ENCODE results near the gene MAPK10.
"Not testable (repeated sequence)": the region's sequence is repeated elsewhere in the genome, so short reads cannot be mapped to it uniquely, and the experiment has no call there.

MAPK10 gene

DNA sequence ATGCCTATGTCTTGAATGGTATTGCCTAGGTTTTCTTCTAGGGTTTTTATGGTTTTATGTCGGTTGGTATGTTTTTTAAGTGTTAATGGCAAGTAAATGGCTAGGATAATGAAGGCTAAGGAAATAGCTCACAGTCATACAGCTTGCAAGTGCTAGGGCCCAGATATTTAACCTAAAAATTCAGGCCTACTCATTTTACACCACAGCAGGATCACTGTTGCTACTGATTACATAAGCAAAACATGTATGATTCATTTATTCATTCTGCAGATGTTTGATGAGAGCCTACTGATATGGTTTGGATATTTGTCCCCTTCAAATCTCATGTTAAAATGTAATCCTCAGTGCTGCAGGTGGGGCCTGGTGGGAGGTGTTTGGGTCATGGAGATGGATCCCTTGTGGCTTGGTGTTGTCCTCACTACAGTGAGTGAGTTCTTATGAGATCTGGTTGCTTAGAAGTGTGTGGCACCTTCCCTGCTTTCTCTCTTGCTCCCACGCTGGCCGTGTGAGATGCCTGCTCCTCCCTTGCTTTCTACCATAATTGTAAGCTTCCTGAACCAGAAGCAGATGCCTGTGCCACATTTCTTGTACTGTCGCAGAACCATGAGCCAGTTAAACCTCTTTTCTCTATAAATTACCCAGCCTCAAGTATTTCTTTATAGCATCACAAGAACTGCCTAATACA lies 175.5 kb downstream of the MAPK10 start:
- DNase-seq (ENCODE audit: low spot score), result no peak

- DNase-seq (ENCODE audit: low spot score), result no peak
Observed at GRCh38 chr4:86181585-86181984, 178.3 kb downstream of the MAPK10 start.

DNA sequence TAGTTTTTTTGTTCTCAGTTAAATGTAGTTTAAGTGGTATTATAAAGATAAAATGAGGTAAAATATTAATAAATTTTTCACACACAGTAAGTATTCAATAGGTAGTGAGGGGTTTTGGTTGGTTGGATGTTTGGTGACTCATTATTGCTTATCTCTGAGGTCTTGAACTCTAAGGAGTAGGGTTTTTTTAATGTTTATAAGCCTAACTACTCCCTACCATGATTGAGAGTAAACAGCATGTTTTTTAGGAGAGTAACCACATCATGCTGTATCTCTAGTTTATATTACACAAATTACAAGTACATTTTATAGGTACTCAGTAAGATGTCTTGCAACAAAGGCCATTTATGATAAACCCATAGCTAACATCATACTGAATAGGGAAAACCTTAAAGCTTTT lies 181.6 kb downstream of the MAPK10 start:
- DNase-seq (ENCODE audit: low spot score), result no peak

DNA sequence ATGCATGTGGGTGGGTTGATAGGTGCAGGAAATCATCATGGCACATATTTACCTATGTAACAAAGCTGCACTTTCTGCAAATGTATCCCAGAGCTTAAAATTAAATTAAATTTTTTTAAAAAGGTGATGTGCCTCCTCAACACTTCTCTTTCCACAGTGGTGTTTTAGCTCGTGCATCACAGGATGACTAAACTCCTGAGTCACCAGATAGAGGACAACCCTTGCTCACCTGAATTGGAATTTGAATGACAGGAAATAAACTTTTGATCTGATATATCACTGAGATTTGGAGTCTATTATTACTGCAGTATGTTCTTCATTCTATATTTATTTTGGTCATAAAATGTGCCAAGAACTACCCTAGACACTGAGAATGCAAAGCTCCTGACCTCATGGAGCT lies 185.3 kb downstream of the MAPK10 start:
- no peak for DNase-seq (ENCODE audit: low spot score)

DNA sequence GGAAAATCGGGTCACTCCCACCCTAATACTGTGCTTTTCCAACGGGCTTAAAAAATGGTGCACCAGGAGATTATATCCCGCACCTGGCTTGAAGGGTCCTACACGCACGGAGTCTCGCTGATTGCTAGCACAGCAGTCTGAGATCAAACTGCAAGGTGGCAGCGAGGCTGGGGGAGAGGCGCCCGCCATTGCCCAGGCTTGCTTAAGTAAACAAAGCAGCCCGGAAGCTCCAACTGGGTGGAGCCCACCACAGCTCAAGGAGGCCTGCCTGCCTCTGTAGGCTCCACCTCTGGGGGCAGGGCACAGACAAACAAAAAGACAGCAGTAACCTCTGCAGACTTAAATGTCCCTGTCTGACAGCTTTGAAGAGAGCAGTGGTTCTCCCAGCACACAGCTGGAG lies 191.5 kb downstream of the MAPK10 start:
- DNase-seq (ENCODE audit: low spot score), result not testable (repeated sequence)

- no peak for DNase-seq (ENCODE audit: low spot score)
Observed at GRCh38 chr4:86160426-86160825, 199.4 kb downstream of the MAPK10 start.

DNA sequence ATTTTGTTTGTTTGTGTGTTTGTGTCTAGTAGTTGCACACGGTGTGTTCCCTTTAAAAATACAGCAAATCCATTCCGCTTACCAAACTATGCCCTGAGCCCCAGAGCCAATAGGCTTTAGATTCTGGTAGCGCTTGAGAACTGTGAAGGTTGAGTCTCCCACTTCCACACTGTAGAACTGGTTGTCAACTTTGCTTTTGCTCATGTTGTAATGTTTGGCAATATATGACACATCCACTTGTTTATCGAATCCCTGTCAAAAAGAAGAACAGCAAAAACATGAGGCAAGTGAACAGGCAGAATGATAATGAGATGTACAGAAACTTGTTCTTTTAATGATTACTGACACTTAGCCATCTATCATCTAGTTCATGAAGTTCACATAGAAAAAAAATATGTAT lies 200.6 kb downstream of the MAPK10 start:
- no peak for DNase-seq (ENCODE audit: low spot score)

- DNase-seq (ENCODE audit: low spot score), result no peak
Observed at GRCh38 chr4:86156531-86156930, 203.3 kb downstream of the MAPK10 start.

- DNase-seq (ENCODE audit: low spot score), result no peak
Observed at GRCh38 chr4:86155766-86156165, 204.1 kb downstream of the MAPK10 start.

- no peak for DNase-seq (ENCODE audit: low spot score)
Observed at GRCh38 chr4:86152454-86152853, 207.4 kb downstream of the MAPK10 start.

DNA sequence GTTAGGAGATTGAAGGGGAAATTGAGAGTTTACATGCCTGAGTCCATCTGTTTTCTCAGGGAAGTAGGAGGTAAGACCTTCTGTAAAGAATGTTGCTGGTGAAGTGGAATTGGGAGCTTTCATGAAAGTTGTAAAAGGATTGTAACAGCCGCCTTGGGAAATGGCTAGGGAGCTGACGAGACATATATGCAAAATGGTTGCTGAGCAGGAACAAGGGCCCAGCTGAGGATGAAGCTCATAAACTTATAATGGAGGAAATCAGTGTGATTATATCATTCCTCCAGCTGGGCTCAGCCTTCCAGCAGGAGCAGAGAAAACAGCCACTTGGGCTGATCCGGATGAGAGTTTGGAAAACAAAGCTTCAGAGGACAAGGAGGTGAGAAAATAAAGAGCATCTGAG lies 208.7 kb downstream of the MAPK10 start:
- no peak for DNase-seq (ENCODE audit: low spot score)

GRCh38 chr4:86141161-86141560 lies 218.7 kb downstream of the MAPK10 start:
- no peak for DNase-seq (ENCODE audit: low spot score)

DNA sequence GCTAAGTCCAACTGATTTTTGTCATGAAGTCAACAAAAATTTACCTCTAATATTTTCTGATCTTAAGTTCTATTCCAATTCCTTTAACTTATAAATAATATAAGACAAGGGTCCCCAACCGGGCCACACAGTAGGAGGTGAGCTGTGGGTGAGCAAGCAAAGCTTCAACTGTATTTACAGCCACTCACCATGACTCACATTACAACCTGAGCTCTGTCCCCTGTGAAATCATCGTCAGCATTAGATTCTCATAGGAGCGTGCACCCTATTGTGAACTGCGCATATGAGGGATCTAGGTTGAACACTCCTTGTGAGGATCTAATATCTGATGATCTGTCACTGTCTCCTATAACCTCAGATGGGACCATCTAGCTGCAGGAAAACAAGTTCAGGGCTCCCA lies 227.4 kb downstream of the MAPK10 start:
- no peak for DNase-seq (ENCODE audit: low spot score)

DNA sequence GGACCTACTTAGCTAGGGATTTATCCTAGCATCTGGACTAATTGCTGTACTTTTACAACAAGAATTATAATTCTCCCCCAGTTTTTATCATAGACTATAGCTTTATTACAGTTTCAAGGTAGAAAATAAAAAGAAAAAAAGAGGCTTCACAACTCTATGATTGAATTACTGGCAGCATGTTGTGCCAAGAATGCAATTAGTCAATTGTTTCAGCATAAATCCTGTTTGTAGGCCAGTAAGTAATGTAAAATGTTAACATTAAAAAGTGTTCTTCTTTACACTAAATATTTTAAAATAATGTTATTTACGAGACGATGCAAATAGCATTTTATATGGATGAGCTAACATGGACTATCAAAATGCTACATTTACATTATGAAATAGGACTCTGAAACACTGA lies 228.4 kb downstream of the MAPK10 start:
- DNase-seq (ENCODE audit: low spot score), result no peak

- DNase-seq (ENCODE audit: low spot score), result no peak
Observed at GRCh38 chr4:86130160-86130933, 229.5 kb downstream of the MAPK10 start.

DNA sequence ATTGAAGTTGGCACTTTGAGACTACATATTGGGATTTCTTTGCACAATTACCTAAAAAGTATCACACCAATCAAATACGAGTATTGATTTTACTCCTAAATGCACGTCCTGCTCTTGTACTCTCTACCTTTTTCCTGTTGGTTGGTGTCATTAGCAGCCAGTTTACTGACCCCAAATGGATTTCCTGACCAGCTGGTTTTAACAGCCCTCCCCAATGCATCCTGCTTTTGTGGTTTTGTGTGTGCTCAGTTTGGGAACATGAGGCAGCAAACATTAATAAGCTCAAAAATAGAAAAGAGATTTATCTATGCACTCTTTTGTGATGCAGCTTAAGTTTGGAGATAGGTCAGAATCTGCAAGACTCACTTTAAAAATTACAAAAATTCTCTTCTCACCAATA lies 230.3 kb downstream of the MAPK10 start:
- no peak for DNase-seq (ENCODE audit: low spot score)

GRCh38 chr4:86122404-86122803 lies 237.4 kb downstream of the MAPK10 start:
- DNase-seq (ENCODE audit: low spot score), result no peak

DNA sequence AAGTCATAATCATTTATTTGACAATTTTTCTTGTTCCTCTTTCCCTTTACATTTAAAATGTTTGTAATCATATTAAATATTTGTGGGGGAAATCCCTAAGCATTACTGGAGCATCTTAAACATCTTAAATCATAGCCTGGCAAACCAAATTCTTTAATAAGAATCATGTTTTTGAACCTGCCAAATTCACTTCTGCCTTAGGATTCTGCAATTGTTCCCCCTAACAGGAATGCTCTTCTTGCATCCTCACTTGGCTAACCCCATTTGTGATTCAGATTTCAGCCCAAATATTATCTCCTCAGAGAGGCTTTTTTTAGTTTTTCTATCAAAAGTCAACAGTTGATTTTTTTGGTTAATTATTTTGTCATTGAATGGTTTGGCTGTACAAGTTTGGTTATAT lies 241.1 kb downstream of the MAPK10 start:
- DNase-seq (ENCODE audit: low spot score), result no peak

DNA sequence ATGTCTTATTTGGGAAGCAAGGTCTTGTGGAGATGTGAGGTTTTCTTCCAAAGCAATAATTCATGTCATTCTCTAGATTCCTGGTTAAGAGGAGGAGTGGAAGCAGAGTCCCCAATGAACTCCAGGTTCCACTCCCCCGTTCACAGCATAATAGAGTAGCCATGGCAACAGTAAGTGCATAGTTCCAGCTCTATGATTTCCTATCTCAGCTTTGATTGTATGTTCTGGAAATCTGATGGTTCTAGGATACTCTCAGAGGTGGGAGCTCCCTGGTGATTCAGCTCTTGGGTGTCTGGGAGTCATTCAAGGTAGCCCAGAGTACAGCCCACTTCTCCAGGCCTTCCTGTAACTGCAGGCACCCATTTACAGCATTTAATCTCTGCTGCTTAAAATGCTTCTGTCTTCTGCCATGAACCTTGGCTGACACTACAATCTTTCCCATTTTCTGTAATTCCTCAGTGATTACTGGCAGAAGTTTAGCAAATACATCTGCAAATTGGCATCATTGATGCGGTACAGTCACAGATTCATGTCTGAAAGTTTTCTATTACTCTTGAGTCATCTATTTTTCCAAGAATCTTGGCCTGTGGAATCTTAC lies 242.0 kb downstream of the MAPK10 start:
- no peak for DNase-seq (ENCODE audit: low spot score)

DNA sequence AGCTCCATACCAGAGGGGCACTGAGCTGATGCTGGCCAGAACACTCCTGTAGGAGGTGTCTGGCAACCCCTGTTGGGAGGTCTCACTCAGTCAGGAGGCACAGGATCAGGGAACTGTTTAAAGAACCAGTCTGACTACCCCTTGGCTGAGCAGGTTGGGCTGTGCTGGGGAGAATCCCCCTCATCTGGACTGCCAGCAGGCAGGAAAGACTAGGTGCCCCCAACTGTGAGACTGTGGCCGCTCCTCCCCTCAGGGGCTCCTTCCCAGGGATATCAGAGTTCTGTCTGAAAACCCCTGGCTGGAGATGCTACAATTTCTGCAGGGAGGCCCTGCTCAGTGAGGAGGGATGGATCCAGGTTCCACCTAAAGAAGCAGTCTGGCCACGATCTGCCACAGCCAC lies 245.3 kb downstream of the MAPK10 start:
- DNase-seq (ENCODE audit: low spot score), result no peak

GRCh38 chr4:86108834-86109233 lies 251.0 kb downstream of the MAPK10 start:
- no peak for DNase-seq (ENCODE audit: low spot score)

- DNase-seq (ENCODE audit: low spot score), result no peak
Observed at GRCh38 chr4:86108137-86108536, 251.7 kb downstream of the MAPK10 start.

GRCh38 chr4:86107112-86107511 lies 252.7 kb downstream of the MAPK10 start:
- no peak for DNase-seq (ENCODE audit: low spot score)
